HG03175 (cell line): Measurements from ENCODE around the gene MT1H.
"Not testable (repeated sequence)": the region's sequence is repeated elsewhere in the genome, so short reads cannot be mapped to it uniquely, and the experiment has no call there.

ENCODE experiments used
- ATAC-seq: cut with Tn5 transposase; IDR thresholded peaks from one replicate; pipeline ENCODE4 v1.9.1; 2021; ENCODE audit warnings: mild to moderate bottlenecking, moderate library complexity; ENCODE audit not compliant: unreplicated experiment

MT1H gene

DNA sequence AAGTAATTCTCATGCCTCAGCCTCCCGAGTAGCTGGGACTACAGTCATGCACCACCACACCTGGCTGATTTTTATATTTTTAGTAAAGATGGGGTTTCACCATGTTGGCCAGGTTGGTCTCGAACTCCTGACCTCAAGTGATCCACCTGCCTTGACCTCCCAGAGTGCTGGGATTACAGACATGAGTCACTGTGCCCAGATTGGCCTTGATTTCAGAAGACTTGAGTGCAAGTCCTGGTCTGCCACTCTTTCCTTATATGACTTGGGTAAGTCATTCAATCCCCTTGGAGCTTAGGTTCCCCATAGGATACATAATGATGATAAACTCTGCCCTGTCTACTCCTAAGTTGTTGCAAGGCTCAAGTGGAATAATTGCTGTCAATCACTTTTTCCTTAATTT is 47.9 kb downstream of the MT1H start:
- not testable (repeated sequence) for ATAC-seq
